ENCODE results near the gene DPH1.
A peak's percentile ranks its signal among the peaks of the same experiment; 100 is the strongest.

The DPH1 gene

GRCh38 chr17:2027528-2028233, 2.3 kb upstream of the DPH1 start:
- no peak for DNase-seq (ENCODE audit: low spot score)

GRCh38 chr17:2028234-2028614, 1.7 kb upstream of the DPH1 start:
- no peak for DNase-seq (ENCODE audit: low spot score)

GRCh38 chr17:2028737-2029136, 1.2 kb upstream of the DPH1 start:
- DNase-seq (ENCODE audit: low spot score) = no peak

- no peak for DNase-seq (ENCODE audit: low spot score)
Measured at GRCh38 chr17:2030779-2031163, 818 bp downstream of the DPH1 start.

GRCh38 chr17:2033153-2033552, 3.2 kb downstream of the DPH1 start:
- DNase-seq (ENCODE audit: low spot score) = no peak

- no peak for DNase-seq (ENCODE audit: low spot score)
Measured at GRCh38 chr17:2034157-2034556, 4.2 kb downstream of the DPH1 start.

- no peak for DNase-seq (ENCODE audit: low spot score)
Measured at GRCh38 chr17:2034806-2035540, 5.0 kb downstream of the DPH1 start.

GRCh38 chr17:2035541-2036488, 5.9 kb downstream of the DPH1 start:
- DNase-seq (ENCODE audit: low spot score) = no peak

GRCh38 chr17:2037155-2037554, 7.2 kb downstream of the DPH1 start:
- no peak for DNase-seq (ENCODE audit: low spot score)

GRCh38 chr17:2040219-2040827, 10.4 kb downstream of the DPH1 start:
- no peak for DNase-seq (ENCODE audit: low spot score)

GRCh38 chr17:2040942-2041560, 11.1 kb downstream of the DPH1 start:
- DNase-seq (ENCODE audit: low spot score) = no peak

- DNase-seq (ENCODE audit: low spot score) = peak; percentile 97
Measured at GRCh38 chr17:2041561-2042389, 11.8 kb downstream of the DPH1 start, which contains the start of gene OVCA2. TSS of gene OVCA2 (plus strand) at chr17:2042022. CDS start at chr17:2042048, 26 bp downstream.

- DNase-seq (ENCODE audit: low spot score) = no peak
Measured at GRCh38 chr17:2042390-2042847, 12.5 kb downstream of the DPH1 start.

GRCh38 chr17:2042933-2043332, 13.0 kb downstream of the DPH1 start:
- no peak for DNase-seq (ENCODE audit: low spot score)

- DNase-seq (ENCODE audit: low spot score) = no peak
Measured at GRCh38 chr17:2043785-2044184, 13.8 kb downstream of the DPH1 start.

- no peak for DNase-seq (ENCODE audit: low spot score)
Measured at GRCh38 chr17:2044263-2044894, 14.4 kb downstream of the DPH1 start.

- DNase-seq (ENCODE audit: low spot score) = no peak
Measured at GRCh38 chr17:2047590-2047989, 17.6 kb downstream of the DPH1 start.

- no peak for DNase-seq (ENCODE audit: low spot score)
Measured at GRCh38 chr17:2048805-2049204, 18.9 kb downstream of the DPH1 start.

GRCh38 chr17:2049333-2050299, 19.7 kb downstream of the DPH1 start:
- peak; percentile 77 for DNase-seq (ENCODE audit: low spot score)
